ENCODE measurements around the gene NDUFAB1. TPM values are rescaled to one million over a fixed set of nuclear protein-coding genes. Genes with fewer than 3 reads are reported as not detected.
"Not testable (repeated sequence)": the region's sequence is repeated elsewhere in the genome, so short reads cannot be mapped to it uniquely, and the experiment has no call there.

Gene NDUFAB1
- total RNA-seq, 1 donor from 2014 or later = 56.5 TPM

DNA sequence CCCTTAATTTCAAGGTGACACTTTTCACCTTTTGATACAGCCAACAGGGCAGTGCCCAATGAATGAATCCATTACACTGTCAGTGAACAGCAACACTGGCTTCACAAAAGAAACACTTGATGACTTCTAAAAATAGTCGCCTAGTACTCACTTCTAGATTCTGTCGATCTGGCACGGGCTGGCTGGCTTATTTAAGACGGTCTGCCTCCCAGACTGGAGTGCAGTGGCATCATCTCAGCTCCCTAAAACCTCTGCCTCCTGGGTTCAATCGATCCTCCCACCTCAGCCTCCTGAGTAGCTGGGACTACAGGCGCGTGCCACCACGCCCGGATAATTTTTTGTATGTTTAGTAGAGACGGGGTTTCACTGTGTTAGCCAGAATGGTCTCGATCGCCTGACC lies 1.9 kb downstream of the NDUFAB1 start:
- Histone ChIP-seq H3K4me1 (peaks cover 16% of the 10 kb centered on the region), H3K9me3 (no peaks in the 10 kb centered on the region), H3K27ac (no peak overlapping the region), H3K36me3 (peaks cover 46% of the 10 kb centered on the region), H3K4me3 (no peak overlapping the region), H3K27me3 (ENCODE audit: low read depth) (no peaks in the 10 kb centered on the region)
- no peak for ATAC-seq
- intact Hi-C loops (cut with DNase I) = no loop called here
- no peak for DNase-seq
- TF ChIP-seq, protein P1, sequence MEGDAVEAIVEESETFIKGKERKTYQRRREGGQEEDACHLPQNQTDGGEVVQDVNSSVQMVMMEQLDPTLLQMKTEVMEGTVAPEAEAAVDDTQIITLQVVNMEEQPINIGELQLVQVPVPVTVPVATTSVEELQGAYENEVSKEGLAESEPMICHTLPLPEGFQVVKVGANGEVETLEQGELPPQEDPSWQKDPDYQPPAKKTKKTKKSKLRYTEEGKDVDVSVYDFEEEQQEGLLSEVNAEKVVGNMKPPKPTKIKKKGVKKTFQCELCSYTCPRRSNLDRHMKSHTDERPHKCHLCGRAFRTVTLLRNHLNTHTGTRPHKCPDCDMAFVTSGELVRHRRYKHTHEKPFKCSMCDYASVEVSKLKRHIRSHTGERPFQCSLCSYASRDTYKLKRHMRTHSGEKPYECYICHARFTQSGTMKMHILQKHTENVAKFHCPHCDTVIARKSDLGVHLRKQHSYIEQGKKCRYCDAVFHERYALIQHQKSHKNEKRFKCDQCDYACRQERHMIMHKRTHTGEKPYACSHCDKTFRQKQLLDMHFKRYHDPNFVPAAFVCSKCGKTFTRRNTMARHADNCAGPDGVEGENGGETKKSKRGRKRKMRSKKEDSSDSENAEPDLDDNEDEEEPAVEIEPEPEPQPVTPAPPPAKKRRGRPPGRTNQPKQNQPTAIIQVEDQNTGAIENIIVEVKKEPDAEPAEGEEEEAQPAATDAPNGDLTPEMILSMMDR (IDR thresholded peaks at IDR 0.05) = no peak

GRCh38 chr16:23590181-23590580 lies 5.9 kb downstream of the NDUFAB1 start:
- H3K27ac ChIP-seq = no peak overlapping the region
- TF ChIP-seq, protein P1 (IDR thresholded peaks at IDR 0.05) = no peak
- intact Hi-C loops (cut with DNase I) = no loop called here
- no peak overlapping the region for H3K4me3 ChIP-seq
- DNase-seq (no peak), ATAC-seq (no peak)
- H3K36me3 ChIP-seq = peaks cover 86% of the 10 kb centered on the region
- H3K27me3 ChIP-seq (ENCODE audit: low read depth) = no peaks in the 10 kb centered on the region
- H3K4me1 ChIP-seq = peaks cover 13% of the 10 kb centered on the region
- H3K9me3 ChIP-seq = no peaks in the 10 kb centered on the region

GRCh38 chr16:23587726-23588125 lies 8.4 kb downstream of the NDUFAB1 start:
- Histone ChIP-seq H3K27me3 (ENCODE audit: low read depth) (no peaks in the 10 kb centered on the region), H3K4me3 (no peak overlapping the region), H3K4me1 (no peaks in the 10 kb centered on the region), H3K9me3 (no peaks in the 10 kb centered on the region), H3K27ac (no peak overlapping the region), H3K36me3 (peaks cover 88% of the 10 kb centered on the region)
- ATAC-seq (no peak), DNase-seq (no peak)
- intact Hi-C loops (cut with DNase I) = no loop called here
- TF ChIP-seq, protein P1 (IDR thresholded peaks at IDR 0.05) = no peak

DNA sequence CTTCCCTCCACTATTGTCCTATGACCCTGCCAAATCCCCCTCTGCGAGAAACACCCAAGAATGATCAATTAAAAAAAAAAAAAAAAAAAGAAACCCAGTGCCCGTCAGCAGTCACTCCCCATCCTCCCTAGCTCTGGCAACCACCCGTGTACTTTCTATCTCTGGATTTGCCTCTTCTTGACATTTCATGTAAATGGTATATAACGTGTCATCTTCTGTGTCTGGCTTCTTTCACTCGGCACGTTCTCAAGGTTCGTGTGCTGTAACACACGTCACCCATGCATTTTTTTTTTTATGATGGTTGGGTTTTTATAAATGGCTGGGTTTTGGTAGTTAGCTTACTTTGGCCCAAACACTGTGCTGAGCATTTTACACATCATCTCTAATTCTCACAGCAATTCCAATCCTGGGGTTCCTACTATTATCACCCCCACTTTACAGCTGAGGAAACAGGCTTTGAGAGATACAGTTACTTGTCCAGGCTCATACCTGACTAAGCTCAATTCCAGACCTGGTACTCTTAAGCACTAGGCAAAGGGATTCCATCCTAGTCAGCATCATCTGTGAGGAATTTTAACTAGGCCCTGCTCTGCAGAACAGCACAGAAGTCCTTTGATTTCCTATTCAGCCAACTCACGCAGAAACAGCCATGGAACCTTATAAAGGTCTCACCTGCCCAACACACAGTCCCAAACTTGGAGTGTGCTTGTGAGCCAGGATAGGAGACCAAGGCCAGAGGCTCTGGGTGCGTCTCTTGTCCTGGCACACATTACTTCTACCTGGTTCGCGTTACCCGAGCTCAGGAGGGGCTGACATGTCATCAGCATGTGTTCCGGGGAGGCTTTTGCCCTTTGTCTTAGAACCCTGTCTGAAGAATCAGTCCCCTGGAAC lies 11.7 kb downstream of the NDUFAB1 start:
- Histone ChIP-seq H3K4me3 (no peak overlapping the region), H3K9me3 (no peaks in the 10 kb centered on the region), H3K4me1 (no peaks in the 10 kb centered on the region), H3K27me3 (ENCODE audit: low read depth) (no peaks in the 10 kb centered on the region), H3K36me3 (peaks cover 88% of the 10 kb centered on the region), H3K27ac (no peak overlapping the region)
- ATAC-seq (peak in 1 of 2 donors; percentile 27), DNase-seq (no peak)
- intact Hi-C loops (cut with DNase I) = no loop called here
- TF ChIP-seq, protein P1 (IDR thresholded peaks at IDR 0.05) = no peak

GRCh38 chr16:23583271-23583670 lies 12.8 kb downstream of the NDUFAB1 start:
- intact Hi-C loops (cut with DNase I); H3K4me1 ChIP-seq; DNase-seq: not testable (repeated sequence)

GRCh38 chr16:23581764-23582163 lies 14.4 kb downstream of the NDUFAB1 start:
- Histone ChIP-seq H3K4me1 (no peaks in the 10 kb centered on the region), H3K27me3 (ENCODE audit: low read depth) (no peaks in the 10 kb centered on the region), H3K9me3 (no peaks in the 10 kb centered on the region), H3K27ac (no peak overlapping the region), H3K4me3 (no peak overlapping the region), H3K36me3 (peaks cover 86% of the 10 kb centered on the region)
- intact Hi-C loops (cut with DNase I) = no loop called here
- no peak for DNase-seq
- ATAC-seq = no peak
- TF ChIP-seq, protein P1 (IDR thresholded peaks at IDR 0.05) = no peak

More at GRCh38 chr16:23583271-23583670, 12.8 kb downstream of the NDUFAB1 start:
- not testable (repeated sequence) for H3K27me3 ChIP-seq (ENCODE audit: low read depth); H3K27ac ChIP-seq; H3K9me3 ChIP-seq; H3K4me3 ChIP-seq; ATAC-seq
- H3K36me3 ChIP-seq = peaks cover 89% of the 10 kb centered on the region
